NCI-H146 treated with DMSO at 0.1 percent for 48 hours (cell line): Measurements from ENCODE around the gene PSD.

Source experiments
- DNase-seq: peaks from one replicate; lab custom pipeline; 2025; ENCODE audit not compliant: unreplicated experiment; lab: John Stamatoyannopoulos, UW

PSD gene

GRCh38 chr10:102393411-102394078 lies 25.0 kb downstream of the PSD start:
- DNase-seq = no peak

DNA sequence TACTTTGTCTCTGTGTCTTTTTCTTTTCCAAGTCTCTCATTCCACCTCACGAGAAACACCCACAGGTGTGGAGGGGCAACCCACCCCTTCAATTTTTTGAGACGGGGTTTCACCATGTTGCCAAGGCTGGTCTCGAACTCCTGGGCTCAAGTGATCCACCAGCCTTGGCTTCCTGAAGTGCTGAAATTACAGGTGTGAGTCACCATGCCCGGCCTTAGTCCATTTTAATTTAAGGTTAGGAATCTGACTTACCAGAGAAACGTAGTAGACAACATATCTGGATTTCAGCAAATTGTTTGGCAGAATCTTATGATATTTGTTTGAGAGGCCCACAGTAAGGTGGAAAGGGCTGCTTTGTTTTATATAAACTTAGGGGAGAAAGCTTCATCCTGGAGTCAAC lies 26.3 kb downstream of the PSD start:
- no peak for DNase-seq

- DNase-seq = no peak
These were observed 28.7 kb downstream of the PSD start for GRCh38 chr10:102389894-102390293.

GRCh38 chr10:102384606-102385429 lies 33.8 kb downstream of the PSD start:
- no peak for DNase-seq

- no peak for DNase-seq
These were observed 34.5 kb downstream of the PSD start for GRCh38 chr10:102384053-102384452.

GRCh38 chr10:102382871-102383270 lies 35.7 kb downstream of the PSD start:
- DNase-seq = no peak

DNA sequence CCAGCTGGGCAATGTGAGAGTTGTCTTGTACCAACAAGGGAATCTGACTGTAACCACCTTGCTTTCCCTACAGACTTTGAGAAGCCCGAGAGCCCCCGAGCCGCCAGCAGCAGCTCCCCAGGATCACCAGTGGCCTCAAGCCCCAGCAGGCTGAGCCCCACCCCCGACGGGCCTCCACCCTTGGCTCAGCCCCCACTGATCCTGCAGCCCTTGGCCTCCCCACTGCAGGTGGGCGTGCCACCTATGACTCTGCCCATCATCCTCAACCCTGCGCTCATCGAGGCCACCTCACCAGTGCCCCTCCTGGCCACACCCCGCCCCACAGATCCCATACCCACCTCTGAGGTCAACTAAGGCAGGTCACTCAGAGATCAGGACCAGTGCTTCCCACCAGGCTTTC lies 36.6 kb downstream of the PSD start:
- DNase-seq = no peak

GRCh38 chr10:102379383-102379782 lies 39.2 kb downstream of the PSD start:
- no peak for DNase-seq

GRCh38 chr10:102376901-102377300 lies 41.7 kb downstream of the PSD start:
- DNase-seq = no peak

DNA sequence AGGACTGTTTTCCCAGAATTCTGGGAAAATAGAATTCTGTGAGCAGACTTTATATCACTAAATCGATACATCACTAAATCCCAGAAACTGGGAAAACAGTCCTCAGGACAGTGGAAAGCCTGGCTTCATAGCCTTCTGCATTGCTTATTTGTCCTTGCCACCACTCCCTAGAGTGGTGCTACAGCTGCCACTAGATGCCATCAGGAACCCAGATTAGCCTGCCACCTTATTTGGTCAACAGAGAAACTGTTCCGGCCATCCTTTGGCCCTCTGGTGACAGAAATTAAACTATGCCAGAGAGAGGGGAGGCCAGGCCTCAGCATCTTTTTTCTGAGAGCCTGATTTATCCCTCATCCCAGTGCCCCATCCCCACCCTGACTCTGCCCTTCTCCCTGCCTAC lies 42.7 kb downstream of the PSD start:
- DNase-seq = no peak

DNA sequence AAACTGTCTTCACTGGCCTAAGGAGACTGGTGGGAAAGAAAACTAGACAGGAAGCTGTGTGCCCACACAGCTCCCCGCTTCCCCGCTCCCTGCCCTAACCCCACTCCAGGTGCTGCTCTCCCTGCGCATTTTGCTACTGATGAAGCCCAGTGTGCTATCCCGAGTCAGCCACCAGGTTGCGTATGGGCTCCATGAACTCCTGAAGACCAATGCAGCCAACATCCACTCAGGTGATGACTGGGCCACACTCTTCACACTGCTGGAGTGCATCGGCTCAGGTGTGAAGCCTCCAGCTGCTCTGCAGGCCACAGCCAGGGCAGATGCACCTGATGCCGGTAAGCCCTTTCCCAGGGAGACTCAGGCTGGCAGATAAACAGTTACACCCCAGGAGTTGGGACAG lies 43.3 kb downstream of the PSD start:
- DNase-seq = no peak

DNA sequence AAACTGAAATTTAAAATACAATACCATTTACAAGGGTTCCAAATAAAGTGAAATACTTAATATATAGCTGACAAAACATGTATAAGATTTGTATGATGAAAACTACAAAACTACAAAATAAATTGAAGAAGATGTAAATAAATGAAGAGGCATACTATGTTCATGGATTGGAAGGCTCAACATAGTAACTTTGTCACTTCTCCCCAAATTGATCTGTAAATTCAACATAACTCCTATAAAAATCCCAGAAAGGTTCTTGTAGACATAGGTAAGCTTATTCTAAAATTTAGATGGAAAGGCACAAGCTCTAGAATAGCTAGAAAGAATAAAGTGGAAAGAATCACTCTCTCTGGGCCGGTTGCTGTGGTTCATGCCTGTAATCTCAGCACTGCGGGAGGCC lies 47.3 kb downstream of the PSD start:
- no peak for DNase-seq

DNA sequence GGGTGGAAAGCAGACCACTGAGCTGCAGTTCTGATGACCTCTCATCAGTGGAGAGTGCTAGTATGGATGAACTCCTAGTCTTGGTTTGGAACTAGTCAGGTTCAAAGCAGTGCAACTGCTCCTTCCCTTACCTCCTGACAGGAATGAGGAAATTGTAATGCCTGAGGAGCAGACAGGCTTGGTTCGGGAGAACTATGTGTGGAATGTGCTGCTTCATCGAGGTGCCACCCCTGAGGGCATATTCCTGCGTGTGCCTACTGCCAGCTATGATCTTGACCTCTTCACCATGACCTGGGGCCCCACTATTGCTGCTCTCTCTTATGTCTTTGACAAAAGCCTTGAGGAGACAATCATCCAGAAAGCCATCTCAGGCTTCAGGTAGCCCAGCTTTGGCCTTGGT lies 50.5 kb downstream of the PSD start:
- no peak for DNase-seq

GRCh38 chr10:102367441-102367840 lies 51.1 kb downstream of the PSD start:
- no peak for DNase-seq

DNA sequence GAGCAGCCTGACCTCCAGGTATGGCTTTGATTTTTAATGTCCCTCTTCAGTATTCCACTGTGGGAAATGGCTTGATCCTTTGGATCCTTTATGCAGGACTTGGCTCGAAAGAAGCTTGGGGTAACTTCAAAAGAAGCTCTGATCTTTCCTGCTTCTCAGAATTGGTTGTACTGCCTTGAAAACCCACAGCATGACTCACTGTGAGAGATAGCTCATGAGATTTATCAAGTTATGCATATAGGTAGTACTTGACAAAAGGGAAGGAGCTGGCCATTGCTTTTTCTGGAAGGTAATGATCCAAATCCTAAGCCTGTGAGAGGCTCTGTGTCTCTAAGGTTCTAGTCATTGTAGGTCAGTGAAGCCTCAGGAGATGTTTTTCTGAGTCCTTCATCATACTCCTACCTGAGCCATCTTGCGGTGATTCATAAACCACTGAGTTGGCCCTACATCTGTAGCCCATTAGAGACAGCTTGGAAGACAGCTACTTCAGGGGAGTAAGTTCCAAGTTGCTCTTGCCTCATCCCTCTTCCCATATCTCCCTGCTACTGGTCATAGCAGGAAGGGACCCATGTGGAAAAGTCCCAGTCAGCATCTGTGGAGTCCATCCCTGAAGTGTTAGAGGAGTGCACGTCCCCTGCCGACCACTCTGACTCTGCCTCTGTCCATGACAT lies 59.7 kb downstream of the PSD start:
- DNase-seq = no peak

DNA sequence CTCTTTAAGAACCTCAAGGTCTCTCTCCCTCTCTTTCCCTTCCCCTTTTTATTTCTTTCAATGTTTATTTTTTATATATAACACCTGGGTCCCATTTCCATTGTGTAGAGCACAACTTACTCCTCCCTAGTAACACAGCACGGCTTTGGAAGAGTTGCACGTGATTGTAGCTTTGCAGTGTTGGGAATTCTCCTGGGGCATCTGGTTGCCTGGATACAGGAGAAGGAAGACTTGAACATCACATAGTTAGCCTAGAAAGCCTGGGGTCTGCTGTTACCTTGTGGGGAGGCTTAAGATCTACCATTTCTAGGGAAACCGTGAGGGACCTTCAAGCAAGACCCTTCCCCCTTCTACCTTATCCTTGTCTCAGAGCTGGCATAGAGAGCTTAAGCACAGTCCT lies 64.1 kb downstream of the PSD start:
- DNase-seq = no peak
